RWPE1 (cell line): Measurements from ENCODE around the gene PITPNC1.

ENCODE experiments used
- CTCF ChIA-PET: fragments of 350-600 bp; sonication (Branson Sonifier 250); formaldehyde crosslinking; extraction: SDS; loops from one replicate; lab custom pipeline; 2021; lab: Yijun Ruan, JAX
- POLR2A ChIA-PET: fragments of 400-600 bp; formaldehyde crosslinking; extraction: SDS; loops from one replicate; lab custom pipeline; 2020; ENCODE audit warnings: antibody characterized with exemption; ENCODE audit not compliant: low non-redundant PET; lab: Yijun Ruan, JAX
- DNase-seq: peaks from one replicate; pipeline ENCODE4 v3.0.0; 2012; ENCODE audit warnings: low spot score
- H3K27ac ChIP-seq: fragments of 450-650 bp; 2 replicates; pipeline ENCODE4 v1.5.1; 2017
- TF ChIP-seq, protein P1 (sequence below): fragments of 450-650 bp; conservative IDR thresholded peaks from 2 replicates; pipeline ENCODE4 v1.5.1; 2017; ENCODE audit warnings: low read depth, mild to moderate bottlenecking

PITPNC1 gene

GRCh38 chr17:67392111-67392510, 15.0 kb downstream of the PITPNC1 start:
- no peak overlapping the region for H3K27ac ChIP-seq
- DNase-seq, result no peak
- TF ChIP-seq, protein P1, sequence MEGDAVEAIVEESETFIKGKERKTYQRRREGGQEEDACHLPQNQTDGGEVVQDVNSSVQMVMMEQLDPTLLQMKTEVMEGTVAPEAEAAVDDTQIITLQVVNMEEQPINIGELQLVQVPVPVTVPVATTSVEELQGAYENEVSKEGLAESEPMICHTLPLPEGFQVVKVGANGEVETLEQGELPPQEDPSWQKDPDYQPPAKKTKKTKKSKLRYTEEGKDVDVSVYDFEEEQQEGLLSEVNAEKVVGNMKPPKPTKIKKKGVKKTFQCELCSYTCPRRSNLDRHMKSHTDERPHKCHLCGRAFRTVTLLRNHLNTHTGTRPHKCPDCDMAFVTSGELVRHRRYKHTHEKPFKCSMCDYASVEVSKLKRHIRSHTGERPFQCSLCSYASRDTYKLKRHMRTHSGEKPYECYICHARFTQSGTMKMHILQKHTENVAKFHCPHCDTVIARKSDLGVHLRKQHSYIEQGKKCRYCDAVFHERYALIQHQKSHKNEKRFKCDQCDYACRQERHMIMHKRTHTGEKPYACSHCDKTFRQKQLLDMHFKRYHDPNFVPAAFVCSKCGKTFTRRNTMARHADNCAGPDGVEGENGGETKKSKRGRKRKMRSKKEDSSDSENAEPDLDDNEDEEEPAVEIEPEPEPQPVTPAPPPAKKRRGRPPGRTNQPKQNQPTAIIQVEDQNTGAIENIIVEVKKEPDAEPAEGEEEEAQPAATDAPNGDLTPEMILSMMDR, result no peak
- POLR2A ChIA-PET, result no interaction called here
- CTCF ChIA-PET, result no interaction called here

GRCh38 chr17:67393809-67394397, 16.8 kb downstream of the PITPNC1 start:
- no peak overlapping the region for H3K27ac ChIP-seq
- CTCF ChIA-PET, result interaction anchor here (0.6 kb wide), 2 partner anchors 52 to 90 kb away, joined by 3 to 7 read pairs; no protein-coding TSS in a partner anchor
- no peak for DNase-seq
- TF ChIP-seq, protein P1, result no peak
- POLR2A ChIA-PET, result no interaction called here

GRCh38 chr17:67399676-67400075, 22.6 kb downstream of the PITPNC1 start:
- H3K27ac ChIP-seq, result no peak overlapping the region
- ChIA-PET POLR2A (no interaction called here), CTCF (no interaction called here)
- TF ChIP-seq, protein P1, result no peak
- no peak for DNase-seq

GRCh38 chr17:67400193-67400592, 23.1 kb downstream of the PITPNC1 start:
- TF ChIP-seq, protein P1, result no peak
- ChIA-PET CTCF (interaction anchor here (0.6 kb wide), 1 partner anchor 15 kb away, joined by 4 read pairs; no protein-coding TSS in a partner anchor), POLR2A (no interaction called here)
- H3K27ac ChIP-seq, result no peak overlapping the region
- no peak for DNase-seq

- CTCF ChIA-PET, result interaction anchor here (0.6 kb wide), 1 partner anchor 14 kb away, joined by 4 read pairs; no protein-coding TSS in a partner anchor
- TF ChIP-seq, protein P1, result no peak
- no peak overlapping the region for H3K27ac ChIP-seq
- POLR2A ChIA-PET, result no interaction called here
- no peak for DNase-seq
These were observed 24.0 kb downstream of the PITPNC1 start for GRCh38 chr17:67401106-67401505.

DNA sequence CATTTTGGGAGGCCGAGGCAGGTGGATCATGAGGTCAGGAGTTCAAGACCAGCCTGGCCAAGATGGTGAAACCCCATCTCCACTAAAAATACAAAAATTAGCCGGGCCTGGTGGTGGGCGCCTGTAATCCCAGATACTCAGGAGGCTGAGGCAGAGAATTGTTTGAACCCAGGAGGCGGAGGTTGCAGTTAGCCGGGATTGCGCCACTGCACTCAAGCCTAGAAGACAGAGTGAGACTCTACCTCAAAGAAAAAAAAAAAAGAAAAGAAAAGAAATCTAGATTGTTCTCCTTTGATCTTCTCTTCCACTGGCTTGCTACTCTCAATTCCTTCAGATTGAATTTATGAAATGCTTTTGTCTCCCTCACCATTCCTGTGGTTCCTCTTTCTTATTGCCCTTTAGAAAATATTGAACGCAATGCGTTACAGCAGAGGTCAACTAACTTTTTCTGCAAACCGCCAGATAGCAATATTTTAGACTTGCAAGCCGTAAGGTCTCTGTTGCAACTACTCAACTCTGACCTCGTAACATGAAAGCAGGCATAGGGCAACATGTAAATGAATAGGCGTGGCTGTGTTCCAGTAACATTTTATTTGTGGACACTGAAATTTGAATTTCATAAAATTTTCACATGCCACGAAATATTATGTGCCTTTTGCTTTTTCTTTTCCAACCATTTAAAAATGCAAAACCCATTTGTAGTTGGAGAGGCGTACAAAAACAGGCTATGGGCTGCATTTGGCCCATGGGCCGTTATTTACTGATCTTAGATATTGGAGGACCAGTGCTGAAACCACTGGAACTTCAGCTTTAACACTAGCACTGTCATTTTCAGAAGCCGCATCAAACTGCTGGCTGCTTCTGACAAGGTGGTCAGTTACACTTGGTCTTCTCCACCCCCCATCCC, 24.8 kb downstream of the PITPNC1 start:
- TF ChIP-seq, protein P1, result no peak
- ChIA-PET CTCF (no interaction called here), POLR2A (no interaction called here)
- H3K27ac ChIP-seq, result no peak overlapping the region
- DNase-seq, result no peak
